B cell (primary cell): ENCODE measurements around the gene SYTL1. TPM values are rescaled to one million over a fixed set of nuclear protein-coding genes. Genes with fewer than 3 reads are reported as not detected.

Source experiments
- ATAC-seq: fragments of 200-7000 bp; cut with Tn5 transposase; one replicate; pipeline ENCODE4 v1.10.0; 2021; ENCODE audit warnings: low read depth, mild to moderate bottlenecking, moderate number of reproducible peaks, moderate library complexity
- CTCF ChIA-PET: fragments of 350-600 bp; sonication (Branson Sonifier 250); formaldehyde crosslinking; loops from one replicate; lab custom pipeline; 2021; ENCODE audit warnings: antibody characterized with exemption, inconsistent platforms; lab: Charles Lee
- POLR2A ChIA-PET: fragments of 350-600 bp; sonication (Branson Sonifier 250); formaldehyde crosslinking; loops from one replicate; lab custom pipeline; 2021; ENCODE audit warnings: antibody characterized with exemption; lab: Charles Lee
- DNase-seq: peaks from one replicate; pipeline ENCODE4 v3.0.0; 2013
- H2AFZ ChIP-seq: 2 replicates; pipeline ENCODE4 v1.6.1; 2012; ENCODE audit warnings: mild to moderate bottlenecking, low read depth, low read length; ENCODE audit not compliant: insufficient read depth, poor library complexity, severe bottlenecking
- H3K27ac ChIP-seq, 2 donors: 1 replicate in 1 of 2; 2 replicates in 1 of 2; pipeline ENCODE4 v1.5.1; 2012 to 2013; ENCODE audit warnings: low read length in 2 of 2, mild to moderate bottlenecking in 2 of 2, moderate library complexity in 1 of 2
- H3K27me3 ChIP-seq, 4 experiments: fragments of 200-600 bp in 1 of 4; sonication (generic) in 1 of 4; replicated peaks in 1 of 4; 1 replicate in 2 of 4; 2 replicates in 2 of 4; pipeline versions ENCODE4 v1.6.1 to v1.7.0; 2013 to 2016; ENCODE audit warnings: low read length in 3 of 4, mild to moderate bottlenecking in 2 of 4, mixed read lengths in 1 of 4, moderate library complexity in 1 of 4; ENCODE audit not compliant: insufficient read depth in 4 of 4, control insufficient read depth in 3 of 4; ENCODE audit errors: control extremely low read depth in 1 of 4
- H3K36me3 ChIP-seq, 2 experiments: replicated peaks in 1 of 2; 1 replicate in 1 of 2; 2 replicates in 1 of 2; pipeline versions ENCODE4 v1.6.1 to v1.7.1; 2013; ENCODE audit warnings: low read length in 1 of 2; ENCODE audit not compliant: insufficient read depth in 2 of 2, control insufficient read depth in 1 of 2; ENCODE audit errors: control extremely low read depth in 1 of 2, extremely low read depth in 1 of 2
- H3K4me1 ChIP-seq, 2 donors: fragments of 200-600 bp in 1 of 2; sonication (generic) in 1 of 2; 1 replicate in 1 of 2; 2 replicates in 1 of 2; pipeline versions ENCODE4 v1.5.1 to v1.6.1; 2013 to 2017; ENCODE audit warnings: low read length in 2 of 2; ENCODE audit not compliant: control insufficient read depth in 2 of 2, insufficient read depth in 2 of 2
- H3K4me2 ChIP-seq: replicated peaks from 2 replicates; pipeline ENCODE3; 2012; ENCODE audit warnings: mild to moderate bottlenecking, low read depth, low read length; ENCODE audit not compliant: poor library complexity, severe bottlenecking
- H3K4me3 ChIP-seq, 5 experiments: fragments of 200-600 bp in 1 of 5; sonication (generic) in 1 of 5; 1 replicate in 3 of 5; 2 replicates in 2 of 5; pipeline versions ENCODE4 v1.5.1 to v1.7.0; 2011 to 2016; ENCODE audit warnings: low read length in 4 of 5, mild to moderate bottlenecking in 4 of 5, low read depth in 2 of 5, control low read depth in 1 of 5, moderate library complexity in 1 of 5; ENCODE audit not compliant: insufficient read depth in 1 of 5; ENCODE audit errors: control extremely low read depth in 1 of 5, extremely low read depth in 1 of 5
- H3K79me2 ChIP-seq: fragments of 200-600 bp; sonication (generic); one replicate; pipeline ENCODE4 v1.6.0; 2016; ENCODE audit warnings: low read length; ENCODE audit not compliant: control insufficient read depth, insufficient read depth
- H3K9ac ChIP-seq: fragments of 200-600 bp; sonication (generic); 2 replicates; pipeline ENCODE4 v1.6.1; 2017; ENCODE audit warnings: mild to moderate bottlenecking, low read length, moderate library complexity
- H3K9me3 ChIP-seq, 3 donors: one replicate each; pipeline versions ENCODE4 v1.6.1 to v1.7.1; 2013; ENCODE audit warnings: low read length in 2 of 3; ENCODE audit not compliant: control insufficient read depth in 2 of 3, insufficient read depth in 1 of 3; ENCODE audit errors: control extremely low read depth in 1 of 3
- H4K20me1 ChIP-seq: 2 replicates; pipeline ENCODE4 v1.6.0; 2012; ENCODE audit warnings: mild to moderate bottlenecking, low read length; ENCODE audit not compliant: insufficient read depth, control insufficient read depth, poor library complexity, severe bottlenecking
- H3K27ac Mint-ChIP-seq: one replicate; pipeline ENCODE4 v1.8.0; 2021; ENCODE audit warnings: mixed read lengths
- H3K27me3 Mint-ChIP-seq: one replicate; pipeline ENCODE4 v1.8.0; 2021; ENCODE audit warnings: mixed read lengths
- H3K4me1 Mint-ChIP-seq: one replicate; pipeline ENCODE4 v1.8.0; 2021; ENCODE audit warnings: mixed read lengths
- H3K4me3 Mint-ChIP-seq: one replicate; pipeline ENCODE4 v1.8.0; 2021; ENCODE audit warnings: mixed read lengths
- H3K9me3 Mint-ChIP-seq: one replicate; pipeline ENCODE4 v1.8.0; 2022; ENCODE audit warnings: mixed read lengths; ENCODE audit not compliant: insufficient read depth
- EZH2 ChIP-seq: IDR thresholded peaks from 2 replicates; pipeline ENCODE4 v1.6.1; 2012; ENCODE audit warnings: borderline replicate concordance, low read depth, mild to moderate bottlenecking, moderate library complexity, low read length; ENCODE audit not compliant: insufficient read depth, poor library complexity, severe bottlenecking
- WGBS: methylation state at CpG from one replicate; pipeline ENCODE4 v1.1.5; 2013; ENCODE audit warnings: missing lambda C conversion rate; ENCODE audit not compliant: insufficient coverage; 5-methylcytosine and 5-hydroxymethylcytosine counted together
- intact Hi-C: fragments of 100-400 bp; cut with micrococcal nuclease; formaldehyde crosslinking; loops from one replicate; pipeline ENCODE4 v1.10.0; 2022
- polyA plus RNA-seq: library from polyadenylated mRNA; depleted of rRNA; stranded (reverse); fragments of >200 nt; gene quantifications from 2 replicates; pipeline ENCODE4 v1.2.3, GENCODE V29; 2012
- total RNA-seq, 2 donors: library from RNA; stranded (reverse); fragments of 120-200 nt in 1 of 2; gene quantifications; 1 replicate in 1 of 2; 2 replicates in 1 of 2; pipeline versions ENCODE4 v1.2.3 to v1.2.4, GENCODE V29; 2013 to 2022
- TF ChIP-seq, protein P1 (sequence below): fragments of 200-600 bp; IDR thresholded peaks from one replicate; pipeline ENCODE4 v1.8.0; 2022; ENCODE audit warnings: antibody characterized with exemption, mild to moderate bottlenecking

Gene SYTL1
- total and polyA plus RNA-seq, 2 donors (not counting 1 experiment from before 2014, with no cell fraction given): 159 to 444 TPM

DNA sequence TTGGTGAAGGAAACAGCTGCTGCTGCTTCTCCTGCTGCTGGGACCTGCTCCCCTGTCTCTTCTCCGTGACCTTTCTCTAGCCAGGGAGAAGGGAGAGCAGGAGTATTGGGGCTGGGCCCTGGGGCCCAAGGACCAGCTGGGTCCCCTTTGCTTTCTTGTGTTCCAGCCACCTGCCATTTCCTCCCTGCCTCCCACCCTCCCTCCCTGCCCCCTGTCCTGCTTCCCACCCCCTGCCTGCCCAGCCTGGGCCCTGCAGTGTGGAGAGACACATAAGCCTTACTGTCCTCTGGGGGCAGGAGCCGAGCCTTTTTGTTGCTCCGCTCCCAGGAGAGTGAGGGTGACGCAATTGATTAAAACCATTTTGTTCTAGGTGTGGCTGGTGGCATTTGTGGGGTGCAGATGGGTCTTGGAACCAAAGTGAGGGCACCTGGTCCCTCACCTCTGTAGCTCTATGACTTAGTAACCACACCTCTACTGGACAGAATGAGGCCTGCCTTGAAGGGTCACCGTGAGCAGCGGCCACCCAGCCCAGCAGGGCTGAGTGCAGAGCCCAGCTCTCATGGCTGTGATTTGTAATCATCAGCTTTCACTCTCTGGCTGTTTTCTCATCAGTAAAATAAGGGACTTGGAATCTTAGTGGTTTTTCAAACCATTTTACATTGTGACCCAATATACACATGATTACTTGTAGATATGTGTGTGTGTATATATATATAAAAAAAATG, 33.8 kb upstream of the SYTL1 start:
- ATAC-seq (no peak), DNase-seq (no peak)
- Histone ChIP-seq H4K20me1 (no peaks in the 10 kb centered on the region), H3K4me2 (no peak overlapping the region), H3K4me3 (no peak overlapping the region), H2AFZ (no peak overlapping the region), H3K27ac (no peak overlapping the region), H3K27me3 (no peaks in the 10 kb centered on the region), H3K79me2 (no peaks in the 10 kb centered on the region), H3K4me1 (no peaks in the 10 kb centered on the region), H3K9ac (no peak overlapping the region), H3K9me3 (no peaks in the 10 kb centered on the region), H3K36me3 (peaks cover 0 to 26% of the 10 kb centered on the region in 2 experiments)
- no peaks in the 10 kb centered on the region for H3K9me3 Mint-ChIP-seq
- no peaks in the 10 kb centered on the region for H3K4me1 Mint-ChIP-seq
- WGBS: 95% methylated on average over 5 of the region's 6 CpGs
- ChIA-PET CTCF (interaction anchor here (0.7 to 4.4 kb wide), 10 partner anchors 7 to 371 kb away, joined by 3 to 31 read pairs (median 7); no protein-coding TSS in a partner anchor), POLR2A (no interaction called here)
- intact Hi-C loops: no loop called here
- no peak overlapping the region for H3K4me3 Mint-ChIP-seq
- H3K27ac Mint-ChIP-seq: no peak overlapping the region
- H3K27me3 Mint-ChIP-seq: no peaks in the 10 kb centered on the region
- no peak for TF ChIP-seq EZH2
- TF ChIP-seq, protein P1, sequence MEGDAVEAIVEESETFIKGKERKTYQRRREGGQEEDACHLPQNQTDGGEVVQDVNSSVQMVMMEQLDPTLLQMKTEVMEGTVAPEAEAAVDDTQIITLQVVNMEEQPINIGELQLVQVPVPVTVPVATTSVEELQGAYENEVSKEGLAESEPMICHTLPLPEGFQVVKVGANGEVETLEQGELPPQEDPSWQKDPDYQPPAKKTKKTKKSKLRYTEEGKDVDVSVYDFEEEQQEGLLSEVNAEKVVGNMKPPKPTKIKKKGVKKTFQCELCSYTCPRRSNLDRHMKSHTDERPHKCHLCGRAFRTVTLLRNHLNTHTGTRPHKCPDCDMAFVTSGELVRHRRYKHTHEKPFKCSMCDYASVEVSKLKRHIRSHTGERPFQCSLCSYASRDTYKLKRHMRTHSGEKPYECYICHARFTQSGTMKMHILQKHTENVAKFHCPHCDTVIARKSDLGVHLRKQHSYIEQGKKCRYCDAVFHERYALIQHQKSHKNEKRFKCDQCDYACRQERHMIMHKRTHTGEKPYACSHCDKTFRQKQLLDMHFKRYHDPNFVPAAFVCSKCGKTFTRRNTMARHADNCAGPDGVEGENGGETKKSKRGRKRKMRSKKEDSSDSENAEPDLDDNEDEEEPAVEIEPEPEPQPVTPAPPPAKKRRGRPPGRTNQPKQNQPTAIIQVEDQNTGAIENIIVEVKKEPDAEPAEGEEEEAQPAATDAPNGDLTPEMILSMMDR: no peak

DNA sequence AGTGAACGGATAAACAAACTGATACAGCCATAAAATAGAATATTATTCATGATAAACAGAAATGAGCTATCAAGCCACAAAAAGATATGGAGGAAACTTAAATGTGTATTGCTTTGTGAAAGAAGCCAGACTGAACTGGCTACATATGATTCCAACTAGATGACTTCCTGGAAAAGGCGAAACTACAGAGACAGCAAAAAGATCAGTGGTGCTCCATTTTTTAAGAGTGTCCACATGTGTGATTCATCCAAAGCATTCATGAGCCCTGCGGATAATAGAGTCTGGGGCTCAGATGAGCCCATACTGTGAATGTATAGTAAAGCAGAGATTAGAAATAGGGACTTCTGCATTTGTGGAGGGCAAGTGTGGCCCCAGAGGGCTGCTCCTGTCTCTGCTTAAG, 27.7 kb upstream of the SYTL1 start:
- ATAC-seq (no peak), DNase-seq (no peak)
- ChIA-PET CTCF (interaction anchor here (1.1 to 9.9 kb wide), 5 partner anchors 16 to 243 kb away, joined by 3 to 77 read pairs (median 4); no protein-coding TSS in a partner anchor), POLR2A (interaction anchor here (0.7 kb wide), 1 partner anchor 291 kb away, joined by 4 read pairs; no protein-coding TSS in a partner anchor)
- no peak overlapping the region for H3K9ac ChIP-seq
- no peak overlapping the region for H2AFZ ChIP-seq
- no peak overlapping the region for H3K4me3 ChIP-seq
- no peaks in the 10 kb centered on the region for H3K4me1 ChIP-seq
- H3K4me2 ChIP-seq: no peak overlapping the region
- no peak overlapping the region for H3K27ac ChIP-seq
- Mint-ChIP-seq H3K4me3 (no peak overlapping the region), H3K4me1 (no peaks in the 10 kb centered on the region), H3K27ac (no peak overlapping the region), H3K27me3 (peaks cover 4% of the 10 kb centered on the region), H3K9me3 (no peaks in the 10 kb centered on the region)
- H3K36me3 ChIP-seq: no peaks in the 10 kb centered on the region
- H4K20me1 ChIP-seq: no peaks in the 10 kb centered on the region
- H3K9me3 ChIP-seq: no peaks in the 10 kb centered on the region
- TF ChIP-seq, protein P1: no peak
- TF ChIP-seq EZH2: no peak
- no peaks in the 10 kb centered on the region for H3K27me3 ChIP-seq
- H3K79me2 ChIP-seq: no peaks in the 10 kb centered on the region
- 85% methylated on average over 2 of the region's 3 CpGs for WGBS
- intact Hi-C loops: no loop called here
